ENCODE data around the gene GALNT9. TPM values are rescaled to one million over a fixed set of nuclear protein-coding genes. Genes with fewer than 3 reads are reported as not detected.

Gene GALNT9
- total and polyA plus RNA-seq, 2 donors (not counting 1 experiment from before 2014, with no cell fraction given), result 0.71 to 2.4 TPM

GRCh38 chr12:132342251-132343227 lies 13.2 kb upstream of the GALNT9 start:
- Histone ChIP-seq H3K79me2 (ENCODE audit: control insufficient read depth, insufficient read depth, low read length) (no peaks in the 10 kb centered on the region), H3K36me3 (replicated peaks in 1 of 2; ENCODE audit: control extremely low read depth in 1 of 2, control insufficient read depth in 1 of 2, extremely low read depth in 1 of 2, insufficient read depth in 2 of 2, low read length in 1 of 2) (no peaks in the 10 kb centered on the region), H4K20me1 (ENCODE audit: control insufficient read depth, insufficient read depth, low read length, poor library complexity, severe bottlenecking) (no peaks in the 10 kb centered on the region), H3K27me3 (replicated peaks in 1 of 4; ENCODE audit: control extremely low read depth in 1 of 4, control insufficient read depth in 3 of 4, insufficient read depth in 4 of 4, low read length in 3 of 4) (peaks cover 0 to 5% (median 0%) of the 10 kb centered on the region in 4 experiments), H3K4me3 (ENCODE audit: control extremely low read depth in 1 of 5, extremely low read depth in 1 of 5, insufficient read depth in 1 of 5, low read depth in 2 of 5, low read length in 4 of 5) (no peak overlapping the region), H3K9ac (ENCODE audit: low read length) (no peak overlapping the region), H3K4me1 (ENCODE audit: control insufficient read depth in 2 of 2, insufficient read depth in 2 of 2, low read length in 2 of 2) (no peaks in the 10 kb centered on the region), H3K4me2 (replicated peaks; ENCODE audit: low read depth, low read length, poor library complexity, severe bottlenecking) (no peak overlapping the region), H3K9me3 (ENCODE audit: control extremely low read depth in 1 of 3, control insufficient read depth in 2 of 3, insufficient read depth in 1 of 3, low read length in 2 of 3) (peaks cover 0 to 15% (median 3%) of the 10 kb centered on the region in 3 donors), H3K27ac (ENCODE audit: low read length in 2 of 2) (no peak overlapping the region), H2AFZ (ENCODE audit: insufficient read depth, low read depth, low read length, poor library complexity, severe bottlenecking) (no peak overlapping the region)
- ATAC-seq (ENCODE audit: low read depth) (no peak), DNase-seq (no peak)
- Mint-ChIP-seq H3K27ac (no peak overlapping the region), H3K4me3 (no peak overlapping the region), H3K4me1 (no peaks in the 10 kb centered on the region), H3K9me3 (ENCODE audit: insufficient read depth) (no peaks in the 10 kb centered on the region), H3K27me3 (peaks cover 11% of the 10 kb centered on the region)
- POLR2A ChIA-PET, result no interaction called here
- 51% methylated on average over 23 of the region's 24 CpGs for WGBS (ENCODE audit: insufficient coverage)
- CTCF ChIA-PET, result no interaction called here
- intact Hi-C loops (cut with micrococcal nuclease), result no loop called here
- no peak for TF ChIP-seq CTCF (IDR thresholded peaks at IDR 0.05)
- no peak for TF ChIP-seq EZH2 (IDR thresholded peaks at IDR 0.05; ENCODE audit: borderline replicate concordance, insufficient read depth, low read depth, low read length, poor library complexity, severe bottlenecking)

Data from B cell (primary cell).